Ovary (tissue), 9 donors: Measurements from ENCODE around the gene TK2. TPM values are rescaled to one million over a fixed set of nuclear protein-coding genes. Genes with fewer than 3 reads are reported as not detected.

Experiments
- DNase-seq, 5 donors: peaks; one replicate each; pipeline ENCODE4 v3.0.0-alpha.2; 2019 to 2020
- H3K27ac ChIP-seq, 2 donors: fragments of 200-600 bp; one replicate each; pipeline versions ENCODE4 v1.5.1 to v1.8.0; 2019 to 2022
- H3K27me3 ChIP-seq: fragments of 200-600 bp; one replicate; pipeline ENCODE4 v1.8.0; 2022
- H3K36me3 ChIP-seq: fragments of 200-600 bp; sonication (generic); one replicate; pipeline ENCODE4 v1.5.1; 2019
- H3K4me1 ChIP-seq: one replicate; pipeline ENCODE4 v1.8.1; 2013; ENCODE audit warnings: mild to moderate bottlenecking, moderate library complexity; ENCODE audit not compliant: insufficient read depth
- H3K4me3 ChIP-seq: fragments of 200-600 bp; sonication (generic); one replicate; pipeline ENCODE4 v1.5.1; 2017
- H3K9me3 ChIP-seq, 2 donors: fragments of 200-600 bp in 1 of 2; sonication (generic) in 1 of 2; one replicate each; pipeline versions ENCODE4 v1.5.1 to v1.8.1; 2013 to 2019; ENCODE audit warnings: mild to moderate bottlenecking in 1 of 2, moderate library complexity in 1 of 2
- CTCF ChIP-seq, 3 donors: fragments of 450-650 bp in 2 of 3; fragments of 200-600 bp in 1 of 3; IDR thresholded peaks; one replicate each; pipeline versions ENCODE4 v1.5.1 to v1.8.0; 2016 to 2022; ENCODE audit warnings: antibody characterized with exemption in 3 of 3, mild to moderate bottlenecking in 1 of 3
- EP300 ChIP-seq: sonication (generic); formaldehyde crosslinking; IDR thresholded peaks from one replicate; pipeline ENCODE4 v1.6.1; 2017; ENCODE audit warnings: antibody characterized with exemption
- POLR2A ChIP-seq: fragments of 450-650 bp; IDR thresholded peaks from one replicate; pipeline ENCODE4 v1.6.1; 2017; ENCODE audit warnings: antibody characterized with exemption, mild to moderate bottlenecking, moderate library complexity
- WGBS, 3 donors: extraction: QIAGEN DNeasy Blood & Tissue Kit in 1 of 3; methylation state at CpG; one replicate each; pipeline versions ENCODE4 v1.1.5 to v1.1.7; 2013 to 2017; 5-methylcytosine and 5-hydroxymethylcytosine counted together
- intact Hi-C, 4 donors: fragments of 100-400 bp; cut with DNase I; formaldehyde crosslinking; loops; one replicate each; pipeline versions ENCODE4 v1.11.0 to v1.15.1; 2022 to 2023
- polyA plus RNA-seq, 2 donors: library from polyadenylated mRNA; stranded (reverse); fragments of 200-250 nt in 1 of 2; fragments of 350-450 nt in 1 of 2; fragmentation: Illumina TruSeq in 1 of 2; extraction: RNeasy Lipid Tissue Mini Kit (QIAGEN cat#74804) in 1 of 2; gene quantifications; one replicate each; pipeline ENCODE4 v1.2.3, GENCODE V29; 2013 to 2014
- total RNA-seq, 7 donors: library from RNA; depleted of rRNA in 2 of 7; stranded (reverse); fragments of >200 nt in 2 of 7; fragmentation: NEBNext Ultra II Directional in 3 of 7; extraction: Animal tissue kit (Norgen Biotek cat#: 25700) in 3 of 7; gene quantifications; one replicate each; pipeline versions ENCODE4 v1.1.0 to v1.2.4, GENCODE V29; 2016 to 2023
- donor health status: DM: no; HTN: no; CAD: no; lungs with moderate emphysema.
- donor health status: DM: no; HTN: no; CAD: no.
- donor health status: Bipolar disorder and iron deficiency.
- donor health status: DM: yes; HTN: yes; CAD: no.
- donor health status: DM: no; HTN: no; CAD: no.
- donor health status: DM: yes; HTN: yes; CAD: no.

TK2 gene
- total and polyA plus RNA-seq, 9 donors: 17.0 to 80.6 (median 34.0) TPM

GRCh38 chr16:66560107-66560506, 10.2 kb upstream of the TK2 start:
- Histone ChIP-seq H3K9me3 (no peaks in the 10 kb centered on the region), H3K4me1 (no peaks in the 10 kb centered on the region), H3K27ac (no peak overlapping the region), H3K27me3 (no peaks in the 10 kb centered on the region), H3K36me3 (no peaks in the 10 kb centered on the region), H3K4me3 (no peak overlapping the region)
- intact Hi-C loops: loop anchor here in 1 of 4 donors (5.0 kb wide), 1 partner anchor 1788 kb away; no protein-coding TSS in a partner anchor
- DNase-seq: no peak
- TF ChIP-seq EP300 (no peak), POLR2A (no peak), CTCF (IDR thresholded peaks at IDR 0.05) (no peak)
- 82 to 92% (median 89%) methylated on average over 1 of the region's 1 CpG for WGBS, 3 donors

- H3K27me3 ChIP-seq: no peaks in the 10 kb centered on the region
- no peaks in the 10 kb centered on the region for H3K36me3 ChIP-seq
- TF ChIP-seq EP300 (no peak), POLR2A (no peak), CTCF (IDR thresholded peaks at IDR 0.05) (no peak)
- WGBS, 3 donors: 92 to 96% (median 95%) methylated on average over 6 of the region's 6 CpGs
- H3K4me1 ChIP-seq: peaks cover 6% of the 10 kb centered on the region
- DNase-seq: no peak
- intact Hi-C loops: loop anchor here in 3 of 4 donors (5.0 to 10.0 kb wide), 3 partner anchors 37 to 70 kb away; partner anchors contain the start of gene CMTM3 (in 1 of the 3)
- no peak overlapping the region for H3K27ac ChIP-seq
- no peak overlapping the region for H3K4me3 ChIP-seq
- H3K9me3 ChIP-seq: no peaks in the 10 kb centered on the region
These were observed 4.6 kb upstream of the TK2 start for GRCh38 chr16:66554495-66554894.

GRCh38 chr16:66554021-66554420, 4.1 kb upstream of the TK2 start:
- intact Hi-C loops: loop anchor here in 3 of 4 donors (5.0 to 10.0 kb wide), 3 partner anchors 37 to 69 kb away; partner anchors contain the start of gene CMTM3 (in 1 of the 3)
- Histone ChIP-seq H3K9me3 (no peaks in the 10 kb centered on the region), H3K4me3 (no peak overlapping the region), H3K36me3 (no peaks in the 10 kb centered on the region), H3K27ac (no peak overlapping the region), H3K27me3 (no peaks in the 10 kb centered on the region), H3K4me1 (peaks cover 7% of the 10 kb centered on the region)
- TF ChIP-seq EP300 (no peak), POLR2A (no peak), CTCF (IDR thresholded peaks at IDR 0.05) (no peak)
- WGBS, 3 donors: 91 to 98% (median 98%) methylated on average over 3 of the region's 3 CpGs
- DNase-seq: no peak

- TF ChIP-seq POLR2A: no peak
- TF ChIP-seq EP300: no peak
- no peak for TF ChIP-seq CTCF (IDR thresholded peaks at IDR 0.05)
- intact Hi-C loops: loop anchor here in 3 of 4 donors (5.0 to 10.0 kb wide), 3 partner anchors 36 to 68 kb away; partner anchors contain the start of gene CMTM3 (in 1 of the 3)
- Histone ChIP-seq H3K4me1 (peaks cover 7% of the 10 kb centered on the region), H3K27ac (no peak overlapping the region), H3K36me3 (no peaks in the 10 kb centered on the region), H3K9me3 (no peaks in the 10 kb centered on the region), H3K4me3 (peak overlapping the region; percentile 43), H3K27me3 (no peaks in the 10 kb centered on the region)
- DNase-seq: no peak
- 19 to 31% (median 28%) methylated on average over 8 of the region's 8 CpGs for WGBS, 3 donors
These were observed 3.3 kb upstream of the TK2 start for GRCh38 chr16:66553223-66553622.
